ENCODE data around the gene ATP5F1D. TPM values are rescaled to one million over a fixed set of nuclear protein-coding genes. Genes with fewer than 3 reads are reported as not detected.

Gene ATP5F1D
- total RNA-seq, 2 donors from 2014 or later = 144 to 159 TPM

- Histone ChIP-seq H3K36me3 (ENCODE audit: control insufficient read depth, insufficient read depth, low read length) (peaks cover 10% of the 10 kb centered on the region), H3K27me3 (ENCODE audit: control insufficient read depth, insufficient read depth, low read length, poor library complexity, severe bottlenecking) (no peaks in the 10 kb centered on the region), H3K4me3 (ENCODE audit: low read length) (no peak overlapping the region), H3K27ac (ENCODE audit: low read depth, low read length) (no peak overlapping the region), H3K9me3 (ENCODE audit: control insufficient read depth, low read length) (no peaks in the 10 kb centered on the region), H3K4me1 (ENCODE audit: control insufficient read depth, insufficient read depth, low read length) (no peaks in the 10 kb centered on the region), H3K9ac (ENCODE audit: extremely low read depth, low read length, poor library complexity, severe bottlenecking) (no peak overlapping the region)
- Mint-ChIP-seq H3K27ac (no peak overlapping the region), H3K4me3 (no peak overlapping the region), H3K9me3 (no peaks in the 10 kb centered on the region), H3K36me3 (ENCODE audit: low read depth) (peaks cover 11% of the 10 kb centered on the region), H3K27me3 (ENCODE audit: insufficient read depth) (peaks cover 6% of the 10 kb centered on the region), H3K4me1 (no peaks in the 10 kb centered on the region)
- TF ChIP-seq CTCF (conservative IDR thresholded peaks at IDR 0.05) = no peak
- WGBS, 2 experiments (ENCODE audit: insufficient coverage in 1 of 2, insufficient read length in 1 of 2) = 92 to 95% methylated on average over 12 to 35 of the region's 35 CpGs
- DNase-seq = no peak
These were observed 52.4 kb downstream of the ATP5F1D start for GRCh38 chr19:1293782-1294604.

Other genes with a start within 250 kb of the ATP5F1D start
- 1 to 10 TPM; 2.0 TPM for gene GRIN3B, start 241.3 kb upstream of the ATP5F1D start, total RNA-seq
- gene TMEM259, start 220.6 kb upstream of the ATP5F1D start, total RNA-seq = 100 to 1,000 TPM; 157 to 176 TPM
- not detected for gene RNU6-2, start 220.2 kb upstream of the ATP5F1D start, total RNA-seq
- gene CNN2, start 215.1 kb upstream of the ATP5F1D start, total RNA-seq = 100 to 1,000 TPM; 426 to 469 TPM
- 10 to 100 TPM; 67.2 to 68.7 TPM for gene ABCA7, start 201.6 kb upstream of the ATP5F1D start, total RNA-seq
- gene ARHGAP45, start 174.6 kb upstream of the ATP5F1D start, total RNA-seq = 10 to 100 TPM; 14.8 to 17.1 TPM
- gene POLR2E, start 146.4 kb upstream of the ATP5F1D start, total RNA-seq = 100 to 1,000 TPM; 225 to 254 TPM
- gene GPX4, start 137.8 kb upstream of the ATP5F1D start, total RNA-seq = 100 to 1,000 TPM; 331 to 449 TPM
- 10 to 100 TPM; 43.3 to 50.4 TPM for gene SBNO2, start 67.5 kb upstream of the ATP5F1D start, total RNA-seq
- gene STK11, start 36.0 kb upstream of the ATP5F1D start, total RNA-seq = 10 to 100 TPM; 78.8 to 81.4 TPM
- gene CBARP, start 3.7 kb upstream of the ATP5F1D start, total RNA-seq = 10 to 100 TPM; 21.5 to 28.5 TPM
- 100 to 1,000 TPM; 183 to 185 TPM for gene MIDN, start 6.8 kb downstream of the ATP5F1D start, total RNA-seq
- gene CIRBP, start 27.6 kb downstream of the ATP5F1D start, total RNA-seq = 100 to 1,000 TPM; 282 to 301 TPM
- gene FAM174C, start 33.8 kb downstream of the ATP5F1D start, total RNA-seq = 10 to 100 TPM; 45.1 to 46.0 TPM
- 10 to 100 TPM; 28.6 to 30.7 TPM for gene EFNA2, start 44.1 kb downstream of the ATP5F1D start, total RNA-seq
- gene NDUFS7, start 142.2 kb downstream of the ATP5F1D start, total RNA-seq = 10 to 100 TPM; 57.0 to 62.5 TPM
- 10 to 100 TPM; 38.4 to 49.6 TPM for gene GAMT, start 159.8 kb downstream of the ATP5F1D start, total RNA-seq
- gene DAZAP1, start 165.8 kb downstream of the ATP5F1D start, total RNA-seq = 100 to 1,000 TPM; 154 to 179 TPM
- gene RPS15, start 196.6 kb downstream of the ATP5F1D start, total RNA-seq = 1,000 to 10,000 TPM; 1,298 to 1,321 TPM
- under 1 TPM; 0.38 to 0.57 TPM for gene APC2, start 208.4 kb downstream of the ATP5F1D start, total RNA-seq
- gene C19orf25, start 237.5 kb downstream of the ATP5F1D start, total RNA-seq = 10 to 100 TPM; 40.0 to 51.1 TPM
- gene PCSK4, start 248.6 kb downstream of the ATP5F1D start, total RNA-seq = 10 to 100 TPM; 25.2 to 31.6 TPM
- 10 to 100 TPM; 24.7 to 49.4 TPM for gene REEP6, start 249.4 kb downstream of the ATP5F1D start, total RNA-seq

Data from endodermal cell (in vitro differentiated cells).